Measurements from ENCODE around the gene GPR155. TPM values are rescaled to one million over a fixed set of nuclear protein-coding genes. Genes with fewer than 3 reads are reported as not detected.
"Not testable (repeated sequence)": the region's sequence is repeated elsewhere in the genome, so short reads cannot be mapped to it uniquely, and the experiment has no call there.

Gene GPR155
- total RNA-seq, 2 donors from 2014 or later = 10.1 to 13.7 TPM

- Histone ChIP-seq H3K4me3 (peak overlapping the region; percentile 49 to 91), H3K4me1 (no peaks in the 10 kb centered on the region), H3K36me3 (no peaks in the 10 kb centered on the region), H3K9me3 (no peaks in the 10 kb centered on the region), H3K27me3 (no peaks in the 10 kb centered on the region), H3K27ac (peak overlapping the region; percentile 88 to 89)
- no peak for DNase-seq (ENCODE audit: low spot score)
- no peak for TF ChIP-seq CTCF (IDR thresholded peaks at IDR 0.05)
These were observed 962 bp upstream of the GPR155 start for GRCh38 chr2:174487820-174488162.

GRCh38 chr2:174487108-174487819 lies 435 bp upstream of the GPR155 start:
- Histone ChIP-seq H3K4me1 (no peaks in the 10 kb centered on the region), H3K27me3 (no peaks in the 10 kb centered on the region), H3K27ac (peak overlapping the region; percentile 88 to 89), H3K9me3 (no peaks in the 10 kb centered on the region), H3K36me3 (no peaks in the 10 kb centered on the region), H3K4me3 (peak overlapping the region; percentile 84 to 91)
- DNase-seq (ENCODE audit: low spot score) = peak; percentile 97
- TF ChIP-seq CTCF (IDR thresholded peaks at IDR 0.05) = no peak

GRCh38 chr2:174485788-174486562 lies 854 bp downstream of the GPR155 start:
- peak overlapping the region; percentile 84 to 91 for H3K4me3 ChIP-seq
- DNase-seq (ENCODE audit: low spot score) = no peak
- peak overlapping the region; percentile 84 to 89 for H3K27ac ChIP-seq
- no peaks in the 10 kb centered on the region for H3K27me3 ChIP-seq
- no peaks in the 10 kb centered on the region for H3K9me3 ChIP-seq
- peaks cover 6% of the 10 kb centered on the region for H3K36me3 ChIP-seq
- no peaks in the 10 kb centered on the region for H3K4me1 ChIP-seq
- TF ChIP-seq CTCF (IDR thresholded peaks at IDR 0.05) = no peak

- not testable (repeated sequence) for H3K27ac ChIP-seq; H3K36me3 ChIP-seq; H3K4me1 ChIP-seq; H3K27me3 ChIP-seq; H3K9me3 ChIP-seq; DNase-seq (ENCODE audit: low spot score)
- H3K4me3 ChIP-seq = peak overlapping the region in 1 of 2 donors; percentile 91
These were observed 1.8 kb downstream of the GPR155 start for GRCh38 chr2:174485045-174485444.

GRCh38 chr2:174484573-174484972 lies 2.3 kb downstream of the GPR155 start:
- no peak overlapping the region for H3K4me3 ChIP-seq
- no peaks in the 10 kb centered on the region for H3K4me1 ChIP-seq
- DNase-seq (ENCODE audit: low spot score) = no peak
- no peaks in the 10 kb centered on the region for H3K9me3 ChIP-seq
- H3K27me3 ChIP-seq = no peaks in the 10 kb centered on the region
- peaks cover 6% of the 10 kb centered on the region for H3K36me3 ChIP-seq
- TF ChIP-seq CTCF (IDR thresholded peaks at IDR 0.05) = no peak
- no peak overlapping the region for H3K27ac ChIP-seq

GRCh38 chr2:174482854-174483253 lies 4.0 kb downstream of the GPR155 start:
- no peaks in the 10 kb centered on the region for H3K27me3 ChIP-seq
- H3K4me3 ChIP-seq = no peak overlapping the region
- TF ChIP-seq CTCF (IDR thresholded peaks at IDR 0.05) = no peak
- no peaks in the 10 kb centered on the region for H3K9me3 ChIP-seq
- DNase-seq (ENCODE audit: low spot score) = no peak
- H3K27ac ChIP-seq = no peak overlapping the region
- peaks cover 10% of the 10 kb centered on the region for H3K36me3 ChIP-seq
- no peaks in the 10 kb centered on the region for H3K4me1 ChIP-seq

All from right atrium auricular region (tissue), 2 donors.